Measurements from ENCODE around the gene WNT8A.

DNA sequence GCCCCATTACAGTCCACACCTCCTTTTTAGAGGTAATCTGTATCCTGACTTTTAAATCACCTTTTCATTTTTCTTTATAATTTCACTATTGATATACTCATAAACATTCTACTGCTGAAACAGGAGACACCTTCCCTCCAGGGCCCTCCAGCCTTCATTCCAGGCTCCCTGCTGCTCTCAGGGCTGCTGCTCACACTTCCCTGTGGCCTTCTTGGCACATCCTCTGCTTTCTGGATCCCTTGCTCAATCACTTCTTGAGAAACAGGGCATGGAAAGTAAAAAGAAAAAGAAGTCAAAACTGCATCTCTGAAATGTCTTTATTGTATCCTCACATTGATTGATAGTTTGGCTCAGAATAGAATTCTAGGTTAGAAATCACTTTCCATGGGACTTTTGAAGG, 19.3 kb upstream of the WNT8A start:
- TF ChIP-seq, protein P1, sequence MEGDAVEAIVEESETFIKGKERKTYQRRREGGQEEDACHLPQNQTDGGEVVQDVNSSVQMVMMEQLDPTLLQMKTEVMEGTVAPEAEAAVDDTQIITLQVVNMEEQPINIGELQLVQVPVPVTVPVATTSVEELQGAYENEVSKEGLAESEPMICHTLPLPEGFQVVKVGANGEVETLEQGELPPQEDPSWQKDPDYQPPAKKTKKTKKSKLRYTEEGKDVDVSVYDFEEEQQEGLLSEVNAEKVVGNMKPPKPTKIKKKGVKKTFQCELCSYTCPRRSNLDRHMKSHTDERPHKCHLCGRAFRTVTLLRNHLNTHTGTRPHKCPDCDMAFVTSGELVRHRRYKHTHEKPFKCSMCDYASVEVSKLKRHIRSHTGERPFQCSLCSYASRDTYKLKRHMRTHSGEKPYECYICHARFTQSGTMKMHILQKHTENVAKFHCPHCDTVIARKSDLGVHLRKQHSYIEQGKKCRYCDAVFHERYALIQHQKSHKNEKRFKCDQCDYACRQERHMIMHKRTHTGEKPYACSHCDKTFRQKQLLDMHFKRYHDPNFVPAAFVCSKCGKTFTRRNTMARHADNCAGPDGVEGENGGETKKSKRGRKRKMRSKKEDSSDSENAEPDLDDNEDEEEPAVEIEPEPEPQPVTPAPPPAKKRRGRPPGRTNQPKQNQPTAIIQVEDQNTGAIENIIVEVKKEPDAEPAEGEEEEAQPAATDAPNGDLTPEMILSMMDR (IDR thresholded peaks at IDR 0.05) = no peak
- TF ChIP-seq POLR2AphosphoS5 (IDR thresholded peaks at IDR 0.05) = no peak
- TF ChIP-seq POLR2A (IDR thresholded peaks at IDR 0.05) = no peak

Data from upper lobe of left lung (tissue), 4 donors.